Myocyte (in vitro differentiated cells): Measurements from ENCODE around the gene PCBP1. TPM values are rescaled to one million over a fixed set of nuclear protein-coding genes. Genes with fewer than 3 reads are reported as not detected.
A peak's percentile ranks its signal among the peaks of the same experiment; 100 is the strongest.
"Not testable (repeated sequence)": the region's sequence is repeated elsewhere in the genome, so short reads cannot be mapped to it uniquely, and the experiment has no call there.

Experiments used
- DNase-seq: peaks from one replicate; pipeline ENCODE4 v3.0.0-alpha.2; 2012; ENCODE audit warnings: low read depth
- total RNA-seq: library from RNA; depleted of rRNA; stranded (reverse); fragments of >200 nt; gene quantifications from 2 replicates; pipeline ENCODE4 v1.2.3, GENCODE V29; 2014

The PCBP1 gene
- total RNA-seq, 1 donor from 2014 or later, result 60.0 TPM

GRCh38 chr2:70123051-70123828, 36.0 kb downstream of the PCBP1 start:
- DNase-seq, result peak; percentile 96

DNA sequence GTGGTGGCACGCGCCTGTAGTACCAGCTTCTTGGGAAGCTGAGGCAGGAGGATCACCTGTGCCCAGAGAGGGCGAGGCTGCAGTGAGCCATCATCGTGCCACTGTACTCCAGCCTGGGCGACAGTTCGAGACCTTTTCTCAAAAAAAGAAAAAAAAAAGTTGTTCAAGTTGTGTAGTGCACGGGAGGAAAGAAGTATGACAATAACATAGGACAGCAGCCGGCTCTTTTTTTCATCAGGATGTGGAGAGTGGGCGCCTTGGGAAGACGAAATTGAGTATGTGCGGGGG, 36.5 kb downstream of the PCBP1 start:
- DNase-seq, result no peak

DNA sequence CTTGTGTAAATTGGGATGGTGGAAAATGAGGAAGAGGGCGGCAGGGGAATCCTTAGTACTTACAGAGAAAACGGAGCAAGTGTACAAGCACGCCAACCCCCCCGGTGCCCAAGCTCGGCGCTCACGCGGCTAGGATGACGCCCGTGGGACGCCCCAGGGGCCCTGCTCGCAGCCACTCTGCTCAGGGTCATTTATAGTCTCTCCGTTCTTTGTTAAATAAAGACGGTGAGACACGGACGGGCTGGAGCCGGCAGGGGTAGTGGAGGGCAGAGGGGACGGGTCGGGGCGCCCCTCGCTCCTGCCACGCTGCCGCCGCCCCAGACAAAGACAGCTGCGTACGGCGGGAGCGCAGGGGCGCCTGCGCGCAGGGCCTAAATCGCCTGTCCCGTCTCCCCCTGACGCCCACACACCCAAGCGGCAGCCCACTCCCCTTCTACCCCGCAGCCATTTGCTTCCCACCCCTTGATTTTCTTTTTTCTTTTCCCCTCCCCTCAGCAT, 37.8 kb downstream of the PCBP1 start:
- peak; percentile 65 for DNase-seq

DNA sequence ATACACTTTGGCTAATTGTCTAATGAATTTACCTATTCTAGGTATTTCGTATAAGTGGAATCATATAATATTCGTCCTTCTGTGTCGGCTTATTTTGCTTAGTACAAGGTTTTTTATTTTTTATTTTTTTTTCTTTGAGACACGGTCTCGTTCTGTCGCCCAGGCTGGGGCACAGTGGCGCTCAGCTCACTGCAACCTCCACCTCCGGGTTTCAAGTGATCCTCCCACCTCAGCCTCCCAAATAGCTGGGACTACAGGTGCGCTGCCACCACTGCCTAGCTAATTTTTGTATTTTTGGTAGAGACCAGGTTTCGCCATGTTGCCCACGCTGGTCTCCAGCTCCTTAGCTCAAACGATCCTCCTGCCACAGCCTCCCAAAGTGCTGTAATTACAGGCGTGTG, 38.2 kb downstream of the PCBP1 start:
- DNase-seq, result no peak

DNA sequence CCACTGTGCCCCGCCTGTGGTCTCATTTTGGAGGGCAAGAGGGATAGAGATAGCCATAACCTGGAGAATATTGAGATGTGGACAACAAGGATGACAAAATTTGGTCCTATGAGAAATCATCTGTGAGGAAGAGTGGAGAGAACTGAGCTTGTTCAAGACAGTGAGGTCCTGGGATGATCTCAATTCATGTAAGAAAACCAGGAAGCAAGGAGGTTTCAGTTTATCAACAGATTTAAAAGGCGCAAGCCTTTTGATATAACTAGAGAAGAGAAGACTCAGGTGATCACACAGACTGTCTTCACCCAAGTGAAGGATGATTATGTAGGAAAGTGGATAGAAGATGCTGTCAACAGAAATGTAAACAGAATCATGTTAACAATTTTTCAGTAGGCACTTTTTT, 39.1 kb downstream of the PCBP1 start:
- no peak for DNase-seq

- DNase-seq, result peak; percentile 83
These were observed 40.7 kb downstream of the PCBP1 start for GRCh38 chr2:70128005-70128404.

DNA sequence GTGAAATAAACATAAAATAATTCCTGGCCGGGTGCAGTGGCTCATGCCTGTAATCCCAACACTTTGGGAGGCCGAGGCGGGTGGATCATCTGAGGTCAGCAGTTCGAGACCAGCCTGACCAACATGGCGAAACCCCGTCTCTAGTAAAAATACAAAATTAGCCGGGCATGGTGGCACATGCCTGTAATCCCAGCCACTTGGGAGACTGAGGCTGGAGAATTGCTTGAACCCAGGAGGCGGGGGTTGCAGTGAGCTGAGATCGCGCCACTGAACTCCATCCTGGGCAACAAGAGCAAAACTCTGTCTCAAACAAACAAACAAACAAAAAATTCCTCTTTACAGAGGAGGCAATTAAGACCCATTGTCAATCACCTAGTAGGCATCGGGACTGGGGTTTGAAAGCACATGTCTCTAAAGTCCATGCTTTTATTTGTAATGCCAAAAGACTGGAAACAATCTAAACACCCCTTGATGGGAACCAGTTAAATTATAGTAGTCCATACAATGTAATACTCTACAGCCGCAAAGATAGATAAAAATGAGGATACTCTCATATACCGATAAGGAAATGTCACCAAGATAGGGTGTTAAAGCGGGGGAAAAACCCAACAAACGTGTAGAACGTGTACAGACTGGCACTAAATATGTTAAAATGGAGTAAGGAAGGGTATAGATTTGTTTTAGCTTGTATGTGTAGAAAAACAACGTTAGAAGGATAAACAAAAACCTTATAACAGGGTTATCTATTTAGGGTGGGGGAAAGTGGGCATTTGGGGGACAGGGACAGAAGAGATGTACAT, 44.3 kb downstream of the PCBP1 start:
- DNase-seq, result not testable (repeated sequence)

- peak; percentile 82 for DNase-seq
These were observed 45.2 kb downstream of the PCBP1 start for GRCh38 chr2:70132244-70133126.

GRCh38 chr2:70133127-70133452, 45.8 kb downstream of the PCBP1 start:
- no peak for DNase-seq

DNA sequence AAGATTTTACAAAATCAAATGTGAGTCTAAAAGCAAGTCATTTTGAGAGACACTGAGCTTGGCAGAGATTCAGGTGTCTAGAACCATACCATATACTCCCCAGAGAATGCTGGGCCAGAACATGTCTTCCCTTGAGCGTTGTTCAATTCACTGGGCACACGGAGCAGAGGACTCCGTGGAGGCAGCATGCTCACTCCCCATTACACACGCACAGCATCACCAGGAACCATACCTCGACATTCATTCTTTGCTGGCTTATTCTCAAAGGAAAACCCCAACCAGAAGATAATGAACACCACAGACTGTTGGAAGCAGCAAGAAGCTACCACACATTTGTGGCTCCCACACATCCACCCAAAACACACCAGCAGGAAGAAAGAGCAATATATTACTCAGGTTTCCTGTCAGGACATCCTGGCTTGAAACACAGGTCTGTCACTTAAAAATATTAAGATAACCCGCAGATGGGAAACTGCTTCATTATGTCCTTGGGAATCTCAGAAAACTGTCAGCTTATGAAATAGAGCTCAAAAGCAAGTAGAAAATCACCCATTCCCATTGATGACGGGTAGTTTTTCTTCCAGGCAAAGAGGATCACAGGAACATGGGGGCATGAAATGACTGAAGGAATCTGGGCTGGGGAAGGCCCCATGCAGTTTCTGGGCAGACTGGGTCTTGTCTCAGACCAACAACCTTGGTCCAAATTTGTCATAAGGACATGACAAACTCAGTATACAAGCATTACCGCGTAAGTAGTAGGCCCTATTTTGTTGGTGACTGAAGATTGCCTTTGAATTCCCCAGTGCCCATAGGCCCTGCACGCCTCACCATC, 46.4 kb downstream of the PCBP1 start:
- no peak for DNase-seq

GRCh38 chr2:70134323-70134983, 47.2 kb downstream of the PCBP1 start:
- not testable (repeated sequence) for DNase-seq

Other genes with a start within 250 kb of the PCBP1 start
- 113 and 116 TPM in 2 replicates for gene SNRNP27, start 193.5 kb upstream of the PCBP1 start, total RNA-seq
- 3.6 and 3.9 TPM in 2 replicates for gene MXD1, start 172.4 kb upstream of the PCBP1 start, total RNA-seq
- gene ASPRV1, start 125.8 kb upstream of the PCBP1 start, total RNA-seq, result 0.80 and 0.99 TPM in 2 replicates
- 13.2 and 23.6 TPM in 2 replicates for gene C2orf42, start 103.5 kb downstream of the PCBP1 start, total RNA-seq
- gene TIA1, start 161.2 kb downstream of the PCBP1 start, total RNA-seq, result 97.5 and 115 TPM in 2 replicates
- 28.4 and 33.9 TPM in 2 replicates for gene PCYOX1, start 170.7 kb downstream of the PCBP1 start, total RNA-seq
- gene SNRPG, start 206.3 kb downstream of the PCBP1 start, total RNA-seq, result 76.3 and 78.8 TPM in 2 replicates
- 55.8 and 61.9 TPM in 2 replicates for gene FAM136A, start 214.6 kb downstream of the PCBP1 start, total RNA-seq